ENCODE data around the gene FBXO36. TPM values are rescaled to one million over a fixed set of nuclear protein-coding genes. Genes with fewer than 3 reads are reported as not detected.
"Not testable (repeated sequence)": the region's sequence is repeated elsewhere in the genome, so short reads cannot be mapped to it uniquely, and the experiment has no call there.

Gene FBXO36
- total RNA-seq, 2 experiments from 2014 or later = 1.6 to 1.9 TPM

DNA sequence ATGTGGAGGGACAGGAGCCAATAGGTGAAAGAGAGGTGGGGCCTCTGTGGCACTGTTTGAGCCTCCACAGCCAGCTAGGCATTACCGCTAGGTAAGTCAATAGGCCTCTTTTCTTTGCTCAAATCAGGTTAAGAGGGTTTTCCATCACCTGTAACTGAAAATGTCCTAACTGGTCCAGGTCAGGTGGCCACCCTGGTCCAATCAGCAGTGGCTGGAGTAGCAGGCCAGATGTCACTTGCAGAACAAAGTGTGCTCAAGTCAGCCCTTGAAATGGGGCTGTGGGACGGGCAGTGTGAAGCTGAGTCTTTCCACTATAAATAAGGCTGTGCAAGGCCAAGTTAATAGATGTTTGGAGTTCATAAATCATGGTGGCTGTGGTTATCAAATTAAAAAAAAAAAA, 20.9 kb downstream of the FBXO36 start:
- Mint-ChIP-seq H3K27ac (no peak overlapping the region), H3K36me3 (ENCODE audit: low read depth) (no peaks in the 10 kb centered on the region), H3K4me1 (ENCODE audit: low read depth) (peaks cover 9% of the 10 kb centered on the region), H3K9me3 (no peaks in the 10 kb centered on the region), H3K4me3 (no peak overlapping the region), H3K27me3 (ENCODE audit: low read depth) (no peaks in the 10 kb centered on the region)
- intact Hi-C loops (cut with micrococcal nuclease) = no loop called here
- no peak for DNase-seq
- CTCF ChIA-PET = no interaction called here

DNA sequence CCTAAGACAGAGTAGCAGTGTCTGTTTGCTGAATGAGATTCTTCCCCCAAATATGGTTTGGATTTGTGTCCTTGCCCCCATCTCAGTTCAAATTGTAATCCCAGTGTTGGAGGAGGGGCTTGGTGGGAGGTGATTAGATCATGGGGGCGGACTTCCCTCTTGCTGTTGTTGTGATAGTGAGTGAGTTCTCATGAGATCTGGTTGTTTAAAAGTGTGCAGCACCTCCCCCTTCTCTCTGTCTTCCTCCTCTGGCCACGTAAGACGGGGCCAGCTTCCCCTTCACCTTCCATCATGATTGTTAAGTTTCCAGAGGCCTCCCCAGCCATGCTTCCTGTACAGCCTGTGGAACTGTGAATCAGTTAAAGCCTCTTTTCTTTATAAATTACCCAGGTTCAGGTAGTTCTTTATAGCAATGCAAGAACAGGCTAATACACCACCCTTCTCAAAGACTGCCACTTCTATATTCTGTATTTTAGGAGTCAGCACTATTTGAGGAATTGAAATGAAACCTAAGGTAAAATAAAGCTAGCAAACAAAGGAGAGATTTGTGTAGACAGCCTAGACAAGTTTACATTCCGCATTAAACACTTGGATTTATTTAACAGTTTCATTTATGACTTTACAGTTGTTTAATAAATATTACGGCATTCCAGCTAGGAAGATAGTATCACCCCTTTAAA, 21.6 kb downstream of the FBXO36 start:
- H3K27ac Mint-ChIP-seq = no peak overlapping the region
- intact Hi-C loops (cut with micrococcal nuclease) = no loop called here
- CTCF ChIA-PET = no interaction called here
- peaks cover 9% of the 10 kb centered on the region for H3K4me1 Mint-ChIP-seq (ENCODE audit: low read depth)
- no peaks in the 10 kb centered on the region for H3K27me3 Mint-ChIP-seq (ENCODE audit: low read depth)
- no peaks in the 10 kb centered on the region for H3K36me3 Mint-ChIP-seq (ENCODE audit: low read depth)
- no peak overlapping the region for H3K4me3 Mint-ChIP-seq
- no peaks in the 10 kb centered on the region for H3K9me3 Mint-ChIP-seq
- no peak for DNase-seq

DNA sequence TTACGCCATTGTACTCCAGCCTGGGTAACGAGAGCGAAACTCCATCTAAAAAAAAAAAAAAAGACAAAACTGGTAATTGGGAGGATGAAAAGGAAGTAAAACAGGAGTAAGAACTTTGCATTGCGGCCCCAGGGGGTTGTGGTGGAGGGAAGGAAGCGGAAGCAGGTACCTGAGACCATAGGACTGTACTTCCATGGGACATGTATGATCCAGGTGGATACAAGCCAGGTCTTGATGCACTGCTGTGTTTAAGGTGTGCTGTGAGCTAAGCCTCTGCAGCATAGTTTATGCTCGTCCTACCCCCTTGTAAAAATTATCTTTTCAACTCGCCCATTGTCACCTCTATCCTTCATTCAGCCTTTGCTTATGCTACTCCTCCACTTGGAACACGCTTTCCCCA, 23.7 kb downstream of the FBXO36 start:
- Mint-ChIP-seq H3K27ac (no peak overlapping the region), H3K4me1 (ENCODE audit: low read depth) (peaks cover 9% of the 10 kb centered on the region), H3K27me3 (ENCODE audit: low read depth) (no peaks in the 10 kb centered on the region), H3K9me3 (no peaks in the 10 kb centered on the region), H3K36me3 (ENCODE audit: low read depth) (no peaks in the 10 kb centered on the region), H3K4me3 (no peak overlapping the region)
- CTCF ChIA-PET = no interaction called here
- no peak for DNase-seq
- intact Hi-C loops (cut with micrococcal nuclease) = no loop called here

DNA sequence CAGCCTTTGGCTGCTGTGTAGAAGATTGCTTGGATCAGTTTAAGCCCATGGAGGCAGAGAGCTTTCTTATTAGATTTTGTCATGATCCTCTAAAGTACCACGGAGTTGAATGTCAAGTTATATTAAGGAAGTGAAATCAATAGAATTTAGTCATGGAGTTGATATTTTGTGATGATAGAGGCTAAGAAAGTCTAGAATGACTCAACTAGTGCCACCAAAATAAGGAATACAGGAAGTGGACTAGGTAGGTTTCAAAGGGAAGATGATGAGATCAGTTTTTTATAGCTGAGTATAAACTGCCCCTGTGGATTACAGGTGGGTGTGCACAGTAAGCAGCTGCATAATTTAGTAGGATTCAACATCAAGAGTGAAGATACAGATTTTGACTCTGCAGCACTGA, 25.2 kb downstream of the FBXO36 start:
- Mint-ChIP-seq H3K9me3 (no peaks in the 10 kb centered on the region), H3K4me3 (no peak overlapping the region), H3K27me3 (ENCODE audit: low read depth) (no peaks in the 10 kb centered on the region), H3K27ac (no peak overlapping the region), H3K4me1 (ENCODE audit: low read depth) (peaks cover 9% of the 10 kb centered on the region), H3K36me3 (ENCODE audit: low read depth) (no peaks in the 10 kb centered on the region)
- DNase-seq = no peak
- intact Hi-C loops (cut with micrococcal nuclease) = no loop called here
- CTCF ChIA-PET = no interaction called here

DNA sequence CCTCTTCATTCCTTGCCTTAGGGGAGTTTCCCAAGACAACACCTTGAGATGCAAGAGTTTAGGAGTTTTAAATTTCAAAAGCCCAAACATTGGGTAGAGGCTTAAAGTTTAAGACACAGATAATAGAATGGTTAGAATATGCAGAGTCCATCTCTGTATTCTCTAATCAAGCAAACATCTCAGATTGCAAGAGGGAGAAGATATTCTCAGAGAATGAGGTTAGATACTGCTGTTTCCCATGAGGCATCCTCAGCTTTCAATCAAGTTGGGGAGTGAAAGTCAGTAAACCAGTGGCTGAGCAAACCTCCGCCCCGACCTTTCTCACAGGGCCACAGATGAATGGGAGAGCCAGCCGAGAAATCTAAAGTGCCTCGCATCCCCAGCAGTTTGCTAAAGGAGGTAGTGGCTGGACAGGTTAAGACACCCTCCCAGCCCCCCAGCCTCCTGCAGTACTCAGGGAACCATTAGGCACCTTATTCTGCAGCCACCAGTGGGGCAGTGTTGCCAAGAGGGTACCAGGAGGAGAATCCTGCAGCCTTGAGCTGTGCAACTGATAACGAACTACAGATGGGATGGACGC, 30.0 kb downstream of the FBXO36 start:
- CTCF ChIA-PET = no interaction called here
- H3K27me3 Mint-ChIP-seq (ENCODE audit: low read depth) = no peaks in the 10 kb centered on the region
- H3K4me3 Mint-ChIP-seq = no peak overlapping the region
- H3K4me1 Mint-ChIP-seq (ENCODE audit: low read depth) = peaks cover 5% of the 10 kb centered on the region
- intact Hi-C loops (cut with micrococcal nuclease) = no loop called here
- H3K9me3 Mint-ChIP-seq = no peaks in the 10 kb centered on the region
- no peaks in the 10 kb centered on the region for H3K36me3 Mint-ChIP-seq (ENCODE audit: low read depth)
- no peak for DNase-seq
- H3K27ac Mint-ChIP-seq = no peak overlapping the region

DNA sequence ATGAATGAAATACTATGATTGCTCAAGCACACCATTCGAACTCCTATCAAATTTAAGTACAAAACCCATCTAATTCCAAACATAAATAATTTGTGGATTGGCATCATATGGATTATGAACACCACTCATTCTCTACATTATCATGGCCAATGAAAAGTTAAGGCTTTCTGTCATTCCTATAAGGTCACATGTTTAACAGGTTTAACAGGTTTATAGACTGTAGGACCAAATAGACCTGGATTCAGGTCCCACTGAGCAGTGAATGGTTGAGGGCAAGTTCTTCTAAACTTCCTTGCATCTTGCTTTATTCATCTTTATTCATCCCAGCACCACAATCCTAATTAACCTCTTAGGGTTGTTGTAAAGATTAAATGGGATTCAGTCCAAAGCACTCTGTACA, 33.4 kb downstream of the FBXO36 start:
- CTCF ChIA-PET = no interaction called here
- H3K4me1 Mint-ChIP-seq (ENCODE audit: low read depth) = no peaks in the 10 kb centered on the region
- no peaks in the 10 kb centered on the region for H3K9me3 Mint-ChIP-seq
- no peak overlapping the region for H3K4me3 Mint-ChIP-seq
- no peak for DNase-seq
- no peaks in the 10 kb centered on the region for H3K27me3 Mint-ChIP-seq (ENCODE audit: low read depth)
- intact Hi-C loops (cut with micrococcal nuclease) = no loop called here
- H3K27ac Mint-ChIP-seq = no peak overlapping the region
- no peaks in the 10 kb centered on the region for H3K36me3 Mint-ChIP-seq (ENCODE audit: low read depth)

DNA sequence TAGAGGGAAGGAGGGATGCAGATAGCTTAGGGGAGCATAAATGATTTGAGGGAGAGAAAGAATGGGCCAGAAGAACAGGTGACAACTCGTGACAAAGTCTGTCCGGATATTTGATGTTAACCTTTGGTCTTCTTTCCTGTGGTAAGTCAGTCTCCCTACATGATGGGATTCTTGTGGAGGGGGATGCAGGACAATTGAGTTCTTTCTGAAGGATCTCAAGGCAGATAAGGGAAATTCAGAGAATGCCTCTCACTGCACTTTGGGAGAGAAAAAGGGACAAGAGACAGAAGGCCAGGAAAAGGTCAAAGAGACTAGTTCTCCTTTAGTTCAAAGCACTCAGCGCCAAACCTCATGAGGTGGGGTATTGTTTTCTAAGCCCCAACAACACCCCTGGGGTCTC, 34.2 kb downstream of the FBXO36 start:
- Mint-ChIP-seq H3K9me3 (no peaks in the 10 kb centered on the region), H3K27me3 (ENCODE audit: low read depth) (no peaks in the 10 kb centered on the region), H3K27ac (no peak overlapping the region), H3K4me1 (ENCODE audit: low read depth) (no peaks in the 10 kb centered on the region), H3K36me3 (ENCODE audit: low read depth) (no peaks in the 10 kb centered on the region), H3K4me3 (no peak overlapping the region)
- intact Hi-C loops (cut with micrococcal nuclease) = no loop called here
- CTCF ChIA-PET = no interaction called here
- DNase-seq = no peak

DNA sequence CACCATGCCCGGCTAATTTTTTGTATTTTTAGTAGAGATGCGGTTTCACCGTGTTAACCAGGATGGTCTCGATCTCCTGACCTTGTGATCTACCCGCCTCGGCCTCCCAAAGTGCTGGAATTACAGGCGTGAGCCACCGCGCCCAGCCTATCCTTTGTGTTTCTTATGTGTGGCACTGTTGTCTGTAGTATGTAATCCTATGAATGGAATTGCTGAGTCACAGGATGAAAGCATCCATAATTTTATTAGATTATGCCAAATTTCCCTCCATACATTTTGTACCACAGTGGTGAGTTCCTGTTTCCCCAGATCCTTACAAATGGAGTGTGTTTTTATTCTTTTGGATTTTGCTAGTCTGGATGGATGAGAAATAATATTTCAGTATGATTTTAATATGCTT, 41.3 kb downstream of the FBXO36 start:
- H3K36me3 Mint-ChIP-seq (ENCODE audit: low read depth); H3K9me3 Mint-ChIP-seq; intact Hi-C loops (cut with micrococcal nuclease); DNase-seq; H3K27me3 Mint-ChIP-seq (ENCODE audit: low read depth); H3K4me1 Mint-ChIP-seq (ENCODE audit: low read depth); CTCF ChIA-PET; H3K27ac Mint-ChIP-seq; H3K4me3 Mint-ChIP-seq: not testable (repeated sequence)

DNA sequence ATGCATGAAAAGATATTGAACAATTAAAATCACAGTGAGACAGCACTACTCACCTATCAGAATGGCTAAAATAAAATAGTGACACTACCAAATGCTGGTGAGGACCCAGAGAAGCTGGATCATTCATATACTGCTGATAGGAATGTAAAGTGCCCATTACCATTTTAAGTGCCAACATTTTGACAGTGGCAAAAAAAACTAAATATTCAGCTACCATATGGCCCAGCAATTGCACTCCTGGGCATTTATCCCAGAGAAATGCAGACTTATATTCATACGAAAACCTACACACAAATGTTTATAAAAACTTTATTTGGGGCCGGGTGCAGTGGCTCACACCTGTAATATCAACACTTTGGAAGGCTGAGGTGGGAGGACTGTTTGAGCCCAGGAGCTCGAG, 47.6 kb downstream of the FBXO36 start:
- H3K4me1 Mint-ChIP-seq (ENCODE audit: low read depth) = no peaks in the 10 kb centered on the region
- H3K27ac Mint-ChIP-seq = no peak overlapping the region
- intact Hi-C loops (cut with micrococcal nuclease) = no loop called here
- H3K27me3 Mint-ChIP-seq (ENCODE audit: low read depth) = no peaks in the 10 kb centered on the region
- H3K36me3 Mint-ChIP-seq (ENCODE audit: low read depth) = no peaks in the 10 kb centered on the region
- no peak for DNase-seq
- CTCF ChIA-PET = no interaction called here
- no peak overlapping the region for H3K4me3 Mint-ChIP-seq
- no peaks in the 10 kb centered on the region for H3K9me3 Mint-ChIP-seq

DNA sequence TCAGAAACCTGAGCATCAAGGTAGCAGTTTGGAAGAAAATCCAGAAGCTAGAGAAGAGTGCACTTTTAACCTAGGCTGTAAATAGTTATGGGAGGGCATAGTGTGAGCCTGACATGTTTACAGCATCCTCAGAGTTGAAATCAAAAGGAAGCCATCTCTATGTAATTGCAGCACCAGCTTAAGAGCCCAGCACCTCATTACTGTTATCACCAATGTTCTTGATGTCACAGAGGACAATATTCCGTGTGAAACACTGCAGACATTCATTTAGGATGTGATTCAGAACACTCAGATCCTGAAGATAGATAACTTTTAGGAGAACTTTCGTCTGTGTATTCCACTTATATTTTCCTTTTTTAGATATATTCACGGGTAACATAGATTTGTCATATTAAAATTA, 48.1 kb downstream of the FBXO36 start:
- no peaks in the 10 kb centered on the region for H3K4me1 Mint-ChIP-seq (ENCODE audit: low read depth)
- DNase-seq = no peak
- H3K27ac Mint-ChIP-seq = no peak overlapping the region
- H3K4me3 Mint-ChIP-seq = no peak overlapping the region
- no peaks in the 10 kb centered on the region for H3K27me3 Mint-ChIP-seq (ENCODE audit: low read depth)
- H3K36me3 Mint-ChIP-seq (ENCODE audit: low read depth) = no peaks in the 10 kb centered on the region
- CTCF ChIA-PET = interaction anchor here (0.8 kb wide), 1 partner anchor 96 kb away, joined by 3 read pairs; no protein-coding TSS in a partner anchor
- intact Hi-C loops (cut with micrococcal nuclease) = no loop called here
- no peaks in the 10 kb centered on the region for H3K9me3 Mint-ChIP-seq

DNA sequence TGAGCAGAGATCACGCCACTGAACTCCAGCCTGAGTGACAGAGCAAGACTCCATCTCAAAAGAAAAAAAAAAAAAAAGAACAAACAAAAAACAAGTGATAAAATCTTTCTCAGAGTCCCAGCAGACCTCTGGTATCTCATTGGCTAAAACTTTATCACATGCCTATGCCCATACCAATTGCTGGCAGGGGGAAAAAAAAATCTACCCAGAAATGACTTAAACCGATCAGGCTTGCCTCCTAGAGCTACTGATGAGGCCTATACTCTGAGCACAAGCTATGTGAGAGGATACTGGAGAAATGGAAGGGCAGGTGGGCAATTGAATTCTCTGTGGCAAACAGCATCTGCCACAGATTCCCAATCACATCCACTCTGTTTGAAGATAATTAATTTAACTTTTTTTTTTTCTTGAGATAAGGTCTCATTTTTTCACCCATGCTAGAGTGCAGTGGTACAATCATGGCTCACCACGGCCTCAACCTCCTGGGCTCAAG, 49.0 kb downstream of the FBXO36 start:
- Mint-ChIP-seq H3K27ac (no peak overlapping the region), H3K36me3 (ENCODE audit: low read depth) (no peaks in the 10 kb centered on the region), H3K9me3 (no peaks in the 10 kb centered on the region), H3K4me3 (no peak overlapping the region), H3K4me1 (ENCODE audit: low read depth) (no peaks in the 10 kb centered on the region), H3K27me3 (ENCODE audit: low read depth) (no peaks in the 10 kb centered on the region)
- DNase-seq = no peak
- CTCF ChIA-PET = interaction anchor here (0.6 to 1.2 kb wide), 2 partner anchors 8 to 97 kb away, joined by 4 to 5 read pairs; no protein-coding TSS in a partner anchor
- intact Hi-C loops (cut with micrococcal nuclease) = no loop called here

DNA sequence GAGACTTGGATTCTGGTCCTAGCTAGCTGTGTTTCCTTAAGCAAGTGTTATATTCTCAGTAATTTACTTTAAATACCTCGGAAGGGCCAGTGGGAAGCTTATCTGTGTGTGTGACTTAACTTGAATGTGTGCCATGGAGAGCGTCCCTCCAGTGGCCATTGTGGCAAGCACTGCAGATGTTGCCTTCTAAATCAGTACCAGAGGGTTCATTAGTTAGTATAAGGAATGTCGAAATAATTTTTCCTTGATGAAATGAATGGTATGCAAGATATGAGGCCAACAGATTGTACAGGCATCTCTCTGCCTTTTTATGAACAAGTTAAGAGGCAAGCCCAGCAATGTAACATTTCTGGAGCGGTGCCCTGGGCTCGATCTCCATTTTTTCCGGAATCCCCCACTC, 52.0 kb downstream of the FBXO36 start:
- CTCF ChIA-PET = interaction anchor here (0.7 kb wide), 1 partner anchor 80 kb away, joined by 4 read pairs; no protein-coding TSS in a partner anchor
- Mint-ChIP-seq H3K4me1 (ENCODE audit: low read depth) (no peaks in the 10 kb centered on the region), H3K9me3 (no peaks in the 10 kb centered on the region), H3K27me3 (ENCODE audit: low read depth) (no peaks in the 10 kb centered on the region), H3K36me3 (ENCODE audit: low read depth) (peaks cover 1% of the 10 kb centered on the region), H3K27ac (no peak overlapping the region), H3K4me3 (no peak overlapping the region)
- intact Hi-C loops (cut with micrococcal nuclease) = no loop called here
- DNase-seq = no peak
